ENCODE results near the gene RUSF1.
"Not testable (repeated sequence)": the region's sequence is repeated elsewhere in the genome, so short reads cannot be mapped to it uniquely, and the experiment has no call there.

RUSF1 gene

DNA sequence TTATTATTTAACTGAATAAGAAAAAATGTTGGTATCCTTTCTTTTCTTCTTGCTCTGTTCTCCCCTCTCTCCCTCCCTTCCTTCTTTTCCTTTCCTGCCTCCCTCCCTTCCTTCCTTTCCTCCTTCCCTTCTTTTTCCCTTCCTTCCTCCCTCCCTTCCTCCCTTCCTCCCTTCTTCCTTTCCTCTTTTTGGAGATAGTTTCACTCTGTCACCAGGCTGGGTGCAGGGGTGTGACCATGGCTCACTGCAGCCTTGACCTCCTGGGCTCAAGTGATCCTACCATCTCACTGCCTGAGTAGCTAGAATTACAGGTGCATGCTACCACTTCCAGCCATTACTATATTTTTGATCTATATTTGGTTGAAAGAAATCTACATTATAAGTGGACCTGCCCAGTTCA, 5.7 kb upstream of the RUSF1 start:
- DNase-seq, result no peak

- no peak for DNase-seq
Measured at GRCh38 chr16:31513126-31513525, 4.9 kb upstream of the RUSF1 start.

DNA sequence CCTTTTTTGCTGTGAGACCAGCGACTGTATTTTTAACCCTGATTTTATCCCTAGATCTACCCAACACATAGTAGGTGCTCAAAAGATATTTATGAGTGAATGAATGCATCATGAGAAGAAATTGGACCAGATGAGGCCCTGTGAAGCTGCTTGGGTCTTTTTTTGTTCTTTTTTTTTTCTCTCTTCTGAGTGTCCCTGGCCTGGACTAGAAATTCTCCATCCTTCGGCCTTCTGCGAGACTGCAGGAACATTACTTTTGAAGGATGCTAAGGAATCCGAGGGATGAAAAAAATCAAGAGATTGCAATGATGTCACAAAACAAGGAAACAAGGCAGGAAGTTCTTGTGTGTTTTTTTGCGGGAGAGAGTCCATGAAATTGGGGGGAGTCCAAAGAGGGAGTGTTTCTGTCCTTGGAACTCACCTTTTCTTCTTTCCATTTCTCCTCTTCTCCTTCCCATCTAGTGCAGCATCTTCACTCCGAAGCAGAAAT, 560 bp upstream of the RUSF1 start:
- DNase-seq, result no peak

DNA sequence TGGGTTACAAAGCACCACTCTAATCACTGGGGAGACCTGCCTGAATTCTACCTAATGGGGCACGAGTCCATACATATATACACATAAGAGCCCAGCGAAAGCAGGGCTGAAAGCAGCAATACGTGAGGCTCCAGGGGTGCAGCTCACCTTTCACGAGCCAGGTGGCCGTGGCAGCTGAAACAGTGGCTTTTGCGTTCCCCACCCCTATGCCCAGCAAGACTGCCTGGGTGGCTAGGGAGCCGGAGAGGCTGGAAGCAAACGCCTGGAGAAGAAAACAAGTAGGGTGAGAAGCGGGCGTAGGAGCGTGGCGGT, 618 bp downstream of the RUSF1 start:
- no peak for DNase-seq

- DNase-seq, result peak; percentile 50
Measured at GRCh38 chr16:31505483-31505882, 2.7 kb downstream of the RUSF1 start.

DNA sequence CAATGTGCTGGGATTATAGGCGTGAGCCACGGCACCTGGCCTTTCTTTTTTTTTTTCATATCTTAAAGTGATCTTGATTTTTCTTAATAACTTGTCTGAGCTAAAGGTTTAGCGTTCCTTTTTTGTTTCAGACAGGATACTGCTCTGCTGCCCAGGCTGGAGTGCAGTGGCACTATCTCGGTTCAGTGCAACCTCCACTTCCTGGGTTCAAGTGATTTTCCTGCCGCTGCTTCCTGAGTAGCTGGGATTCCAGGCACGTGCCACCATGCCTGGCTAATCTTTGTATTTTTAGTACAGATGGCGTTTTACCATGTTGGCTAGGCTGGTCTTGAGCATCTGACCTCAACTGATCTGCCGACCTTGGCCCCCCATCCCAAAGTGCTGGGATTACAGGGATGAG, 4.0 kb downstream of the RUSF1 start:
- DNase-seq, result no peak

DNA sequence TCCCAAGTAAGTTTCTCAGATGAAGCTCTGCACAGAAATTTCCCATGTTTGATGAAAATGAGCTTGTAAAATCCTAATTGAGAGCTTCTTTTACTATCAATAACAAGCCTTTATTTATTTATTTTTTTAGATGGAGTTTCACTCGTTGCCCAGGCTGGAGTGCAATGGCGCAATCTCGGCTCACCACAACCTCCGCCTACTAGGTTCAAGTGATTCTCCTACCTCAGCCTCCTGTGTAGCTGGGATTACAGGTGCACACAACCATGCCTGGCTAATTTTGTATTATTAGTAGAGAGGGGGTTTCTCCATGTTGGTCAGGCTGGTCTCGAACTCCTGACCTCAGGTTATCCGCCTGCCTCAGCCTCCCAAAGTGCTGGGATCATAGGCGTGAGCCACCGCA, 4.6 kb downstream of the RUSF1 start:
- DNase-seq, result not testable (repeated sequence)

DNA sequence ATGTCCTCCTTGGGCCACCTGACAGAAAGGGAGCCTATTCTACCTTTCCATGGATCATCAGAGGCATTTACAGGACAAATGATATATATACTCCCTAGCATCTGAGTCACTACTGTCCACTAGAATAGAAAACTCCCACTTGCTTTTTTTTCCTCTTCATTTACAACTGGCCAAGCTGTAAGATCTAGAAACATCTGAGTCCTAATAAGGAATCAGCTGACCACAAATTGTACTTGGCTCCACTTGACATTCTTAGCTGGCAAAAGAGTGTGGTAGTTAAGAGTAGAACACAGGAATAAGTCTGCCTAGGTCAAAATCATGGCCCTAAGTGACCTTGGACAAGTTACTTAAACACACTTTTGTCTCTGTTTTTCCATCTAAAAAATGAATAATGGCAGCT, 5.2 kb downstream of the RUSF1 start:
- DNase-seq, result no peak

DNA sequence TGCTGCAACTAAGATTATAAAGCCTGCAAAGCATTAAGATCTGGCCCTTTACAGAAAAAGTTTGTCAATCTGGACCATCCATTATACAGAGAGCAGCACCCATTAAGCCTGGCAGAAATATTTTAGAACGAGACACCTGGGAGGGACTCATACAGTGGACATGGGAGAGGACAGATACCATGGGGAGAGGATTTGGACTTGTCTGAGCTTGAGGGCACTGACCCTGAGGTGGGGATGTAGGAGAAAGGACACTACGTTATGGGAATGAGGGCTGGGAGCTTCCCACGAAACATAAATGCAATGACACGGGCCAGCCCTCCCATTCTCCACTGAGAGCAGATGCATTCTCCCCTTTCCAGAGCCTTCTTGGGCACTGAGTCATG, 6.2 kb downstream of the RUSF1 start:
- DNase-seq, result no peak

DNA sequence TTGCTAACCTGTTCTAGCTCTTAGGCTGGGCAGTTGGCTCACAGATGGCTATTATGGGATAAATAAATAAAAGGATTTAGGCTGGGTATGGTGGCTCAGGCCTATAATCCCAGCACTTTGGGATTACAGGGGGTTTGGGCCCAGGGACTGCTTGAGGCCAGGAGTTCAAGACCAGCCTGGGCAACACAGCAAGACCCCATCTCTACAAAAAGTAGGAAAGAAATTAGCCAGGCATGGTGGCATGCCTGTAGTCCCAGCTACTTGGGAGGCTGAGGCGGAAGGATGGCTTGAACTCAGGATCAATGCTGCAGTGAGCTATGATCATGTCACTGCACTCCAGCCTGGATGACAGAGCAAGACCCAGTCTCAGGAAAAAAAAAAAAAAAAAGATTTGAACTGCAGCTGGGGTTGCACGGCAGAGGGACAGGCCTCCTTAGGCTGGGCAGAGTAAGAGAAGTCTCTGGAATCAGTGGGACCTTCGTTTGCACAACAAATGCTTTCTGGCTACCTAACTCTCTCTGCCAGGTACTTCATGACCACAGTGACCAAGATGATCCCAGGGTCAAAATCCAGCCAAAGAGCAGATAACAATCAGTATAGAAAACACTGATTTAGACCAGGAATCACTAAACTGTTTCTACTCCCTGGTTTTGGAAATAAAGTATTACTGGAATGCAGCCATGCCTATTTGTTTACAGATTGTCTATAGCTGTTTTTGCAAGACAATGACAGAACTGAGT, 6.8 kb downstream of the RUSF1 start:
- DNase-seq, result no peak

DNA sequence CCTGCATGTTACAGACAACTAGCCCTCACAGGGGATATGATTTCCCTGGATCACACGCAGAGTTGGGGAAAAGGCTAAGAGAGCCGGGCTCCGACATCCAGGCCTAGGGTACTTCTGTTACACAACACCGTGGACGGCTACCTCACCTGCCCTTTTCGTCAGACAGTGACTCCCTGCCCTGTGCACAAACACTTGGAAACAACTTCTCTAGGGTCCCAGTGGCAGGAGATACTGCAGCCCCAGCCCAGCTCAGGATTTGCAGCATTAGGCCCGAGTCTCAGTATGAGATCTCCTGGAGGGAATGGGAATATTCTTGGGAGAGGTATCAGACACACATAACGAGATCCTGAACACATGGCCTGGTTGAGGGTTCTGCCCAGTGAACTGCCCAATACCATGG, 8.3 kb downstream of the RUSF1 start:
- no peak for DNase-seq

DNA sequence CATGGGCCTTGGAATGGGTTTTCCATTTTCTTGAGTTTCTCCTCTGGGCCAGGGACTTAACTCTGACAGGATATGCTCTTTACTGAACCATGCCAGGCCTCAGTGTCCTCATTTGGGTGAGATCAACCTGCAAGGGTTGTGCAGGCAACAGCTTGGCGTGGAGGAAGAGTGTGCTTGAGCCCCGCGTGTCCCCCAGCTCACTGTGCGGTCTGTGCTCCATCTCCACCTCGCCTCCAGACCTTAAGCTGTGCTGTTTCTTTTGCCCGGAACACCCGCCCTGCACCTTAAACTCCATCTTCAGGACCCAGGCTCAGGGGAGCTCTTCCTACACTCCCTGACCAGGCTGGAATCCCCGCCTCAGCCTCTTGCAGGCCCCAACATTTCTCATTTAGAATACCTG, 9.7 kb downstream of the RUSF1 start:
- no peak for DNase-seq

GRCh38 chr16:31496670-31497069, 11.5 kb downstream of the RUSF1 start:
- DNase-seq, result no peak

DNA sequence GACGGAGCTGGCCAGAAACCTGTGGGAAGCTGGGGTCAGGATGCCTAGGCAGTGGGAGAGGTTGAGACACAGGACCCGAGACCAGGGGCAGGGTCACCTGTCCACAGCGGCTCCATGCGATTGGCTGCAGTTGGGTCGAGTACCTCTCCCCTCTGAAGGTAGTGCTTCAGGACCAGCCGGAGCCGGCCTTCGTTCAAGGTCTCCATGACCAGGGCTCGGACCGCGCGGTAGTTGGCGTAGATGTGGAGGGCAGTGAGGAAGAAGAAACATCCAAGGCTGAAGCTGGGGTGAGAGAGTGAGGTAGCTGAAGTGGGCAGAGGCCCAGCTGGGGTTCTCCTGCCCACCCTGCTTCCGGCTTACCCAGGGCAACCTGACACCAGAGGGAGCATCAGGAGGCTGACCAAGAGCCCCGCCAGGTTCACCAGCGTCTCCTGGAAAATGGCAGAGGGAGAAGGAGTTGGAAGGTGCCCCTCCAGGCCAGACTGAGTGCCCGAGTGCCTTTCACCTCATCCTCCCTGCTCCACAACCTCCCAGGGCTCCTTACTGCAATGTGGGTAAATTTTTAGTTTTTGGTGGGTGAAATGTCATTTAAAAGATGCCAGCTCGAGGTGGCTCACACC, 14.6 kb downstream of the RUSF1 start:
- no peak for DNase-seq

DNA sequence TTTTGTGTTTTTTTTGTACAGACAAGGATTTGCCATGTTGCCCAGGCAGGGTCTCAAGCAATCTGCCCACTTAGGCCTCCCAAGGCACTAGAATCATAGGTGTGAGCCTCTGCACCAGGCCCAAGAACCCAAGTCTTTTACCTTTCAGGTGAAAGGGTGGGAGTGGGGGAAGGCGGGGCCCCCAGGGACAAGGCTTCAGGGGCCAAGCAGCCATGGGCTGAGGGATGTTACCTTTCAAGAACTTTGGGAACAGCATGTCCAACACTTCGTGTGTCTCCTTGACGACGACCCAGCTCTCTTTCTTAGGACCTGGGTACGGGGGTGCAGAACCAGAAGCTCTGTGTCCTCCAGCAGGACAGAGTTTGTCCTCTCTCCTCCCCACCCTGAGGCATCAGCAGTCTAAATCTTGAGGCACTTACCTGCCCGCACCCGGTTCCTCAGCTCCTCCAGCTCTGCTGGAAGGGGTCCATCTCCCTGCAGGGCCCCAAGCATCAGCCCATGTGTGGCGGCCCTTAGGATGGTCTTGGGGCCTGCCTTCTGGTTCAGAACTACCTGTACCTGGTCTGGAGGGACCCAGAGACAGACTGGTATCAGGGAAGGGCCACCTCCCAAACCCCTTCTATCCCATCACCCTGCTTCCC, 16.3 kb downstream of the RUSF1 start:
- DNase-seq, result no peak

DNA sequence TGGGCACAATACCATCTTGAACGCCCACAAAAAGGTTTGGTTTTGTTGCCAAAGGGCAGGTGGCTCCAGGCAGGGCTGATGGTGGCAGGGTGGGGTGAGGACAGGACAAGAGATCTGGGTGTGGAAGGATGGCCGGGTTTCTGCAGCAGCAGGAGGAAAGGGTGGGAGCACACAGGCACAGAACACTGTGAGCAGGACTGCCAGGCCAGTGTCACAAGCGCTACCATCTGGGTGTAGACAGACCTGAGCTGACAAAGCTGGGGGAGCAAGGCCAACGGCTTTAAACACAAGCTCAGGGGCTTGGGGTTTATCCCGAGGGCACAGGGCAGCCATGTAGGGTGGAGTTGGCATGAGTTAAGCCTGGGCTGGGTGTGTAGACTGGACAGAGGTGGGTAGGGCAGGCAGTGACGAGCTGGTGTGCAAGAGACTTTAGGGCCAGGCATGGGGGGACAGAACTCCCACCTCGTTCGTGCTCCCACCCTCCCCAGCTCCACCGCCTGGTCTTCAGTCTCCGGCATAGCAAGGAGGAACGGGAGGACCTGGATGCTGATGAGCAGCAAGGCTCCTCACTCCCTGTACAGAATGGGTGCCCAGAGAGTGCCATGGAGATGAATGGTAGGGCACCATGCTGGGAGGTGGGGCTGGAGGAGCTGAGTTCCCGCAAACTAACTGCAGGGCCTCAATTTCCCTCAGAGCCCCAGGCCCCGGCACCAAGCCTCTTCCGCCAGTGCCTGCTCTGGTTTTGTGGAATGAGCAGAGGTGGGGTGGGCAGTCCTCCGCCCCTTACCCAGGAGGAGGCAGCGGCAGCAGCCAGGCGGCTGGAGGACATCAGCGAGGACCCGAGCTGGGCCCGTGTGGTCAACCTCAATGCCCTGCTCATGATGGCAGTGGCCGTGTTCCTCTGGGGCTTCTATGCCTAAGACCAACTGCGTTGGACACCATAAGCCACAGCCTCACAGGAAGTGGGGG, 18.3 kb downstream of the RUSF1 start:
- DNase-seq, result no peak

DNA sequence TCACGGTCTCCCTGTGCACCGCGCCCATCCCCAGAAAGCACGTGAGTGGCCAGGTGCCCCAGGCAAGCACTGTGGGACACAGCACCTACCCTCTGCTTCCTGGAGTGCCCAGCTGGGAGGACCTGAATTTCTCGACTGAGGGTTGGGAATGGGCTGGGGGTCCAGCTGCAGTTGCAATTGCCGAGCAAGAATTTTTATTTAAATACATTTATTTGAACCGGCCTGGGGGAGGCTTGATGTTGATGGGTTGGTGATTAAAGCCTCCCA, 19.0 kb downstream of the RUSF1 start:
- no peak for DNase-seq

GRCh38 chr16:31488468-31489297, 19.5 kb downstream of the RUSF1 start:
- no peak for DNase-seq

GRCh38 chr16:31487720-31488467, 20.3 kb downstream of the RUSF1 start:
- DNase-seq, result peak; percentile 52

DNA sequence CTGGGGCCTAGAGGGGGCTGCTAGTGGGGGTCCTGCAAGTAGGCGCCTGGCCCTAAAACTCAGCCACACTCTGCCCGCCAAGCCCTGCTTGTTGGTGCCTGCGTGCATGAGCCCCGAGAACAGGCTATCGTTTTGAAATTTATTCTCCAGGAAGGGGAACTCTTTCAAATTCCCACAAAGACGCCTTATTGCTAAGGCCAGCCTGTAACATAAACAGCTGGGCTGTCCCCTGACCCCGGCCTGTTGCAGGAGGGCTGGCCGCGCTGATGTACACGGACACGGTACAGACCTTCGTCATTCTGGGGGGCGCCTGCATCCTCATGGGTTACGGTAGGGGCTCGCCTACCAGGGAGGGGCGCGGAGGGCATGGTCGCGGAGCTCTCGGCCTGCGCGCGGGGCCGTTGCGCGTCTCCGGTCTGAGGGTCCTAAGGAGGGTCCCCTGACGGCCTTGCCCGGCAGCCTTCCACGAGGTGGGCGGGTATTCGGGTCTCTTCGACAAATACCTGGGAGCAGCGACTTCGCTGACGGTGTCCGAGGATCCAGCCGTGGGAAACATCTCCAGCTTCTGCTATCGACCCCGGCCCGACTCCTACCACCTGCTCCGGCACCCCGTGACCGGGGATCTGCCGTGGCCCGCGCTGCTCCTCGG, 21.0 kb downstream of the RUSF1 start:
- no peak for DNase-seq

- no peak for DNase-seq
Measured at GRCh38 chr16:31486045-31486444, 22.1 kb downstream of the RUSF1 start.
